GM12801 (cell line): ENCODE measurements around the gene OR6Y1.

Experiments used
- TF ChIP-seq, protein P1 (sequence below): IDR thresholded peaks from one replicate; pipeline ENCODE4 v1.5.1; 2011; ENCODE audit warnings: control low read depth; ENCODE audit not compliant: insufficient read length; ENCODE audit errors: extremely low read depth

Gene OR6Y1

DNA sequence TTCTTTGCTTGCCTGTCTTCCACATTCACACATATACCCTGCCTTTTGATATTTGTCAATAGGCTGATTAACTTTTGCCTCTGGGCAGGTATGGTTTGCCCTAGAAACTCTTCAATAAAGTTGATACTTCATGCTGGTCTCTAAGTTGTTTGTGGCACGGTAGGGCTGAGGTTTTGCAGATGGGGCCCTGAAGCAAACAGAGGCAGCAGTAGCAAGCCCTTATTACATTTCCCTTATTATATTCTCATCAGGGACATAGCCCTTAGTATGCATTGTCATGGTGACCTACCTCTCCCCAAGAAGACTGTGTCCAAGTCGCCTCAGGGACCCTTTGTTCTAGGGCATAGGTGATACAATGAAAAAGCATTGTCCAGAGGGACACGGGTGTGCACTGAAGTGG lies 16.3 kb upstream of the OR6Y1 start, which contains the start of gene OR6P1:
TSS of gene OR6P1 (minus strand) at position 101 of the 400 bp plus-strand sequence. CDS start 6,976 bp downstream, outside the sequence.
- TF ChIP-seq, protein P1, sequence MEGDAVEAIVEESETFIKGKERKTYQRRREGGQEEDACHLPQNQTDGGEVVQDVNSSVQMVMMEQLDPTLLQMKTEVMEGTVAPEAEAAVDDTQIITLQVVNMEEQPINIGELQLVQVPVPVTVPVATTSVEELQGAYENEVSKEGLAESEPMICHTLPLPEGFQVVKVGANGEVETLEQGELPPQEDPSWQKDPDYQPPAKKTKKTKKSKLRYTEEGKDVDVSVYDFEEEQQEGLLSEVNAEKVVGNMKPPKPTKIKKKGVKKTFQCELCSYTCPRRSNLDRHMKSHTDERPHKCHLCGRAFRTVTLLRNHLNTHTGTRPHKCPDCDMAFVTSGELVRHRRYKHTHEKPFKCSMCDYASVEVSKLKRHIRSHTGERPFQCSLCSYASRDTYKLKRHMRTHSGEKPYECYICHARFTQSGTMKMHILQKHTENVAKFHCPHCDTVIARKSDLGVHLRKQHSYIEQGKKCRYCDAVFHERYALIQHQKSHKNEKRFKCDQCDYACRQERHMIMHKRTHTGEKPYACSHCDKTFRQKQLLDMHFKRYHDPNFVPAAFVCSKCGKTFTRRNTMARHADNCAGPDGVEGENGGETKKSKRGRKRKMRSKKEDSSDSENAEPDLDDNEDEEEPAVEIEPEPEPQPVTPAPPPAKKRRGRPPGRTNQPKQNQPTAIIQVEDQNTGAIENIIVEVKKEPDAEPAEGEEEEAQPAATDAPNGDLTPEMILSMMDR: no peak

- TF ChIP-seq, protein P1: no peak
Measured at GRCh38 chr1:158564608-158565007, 10.4 kb upstream of the OR6Y1 start.

- TF ChIP-seq, protein P1: no peak
Measured at GRCh38 chr1:158563853-158564252, 9.6 kb upstream of the OR6Y1 start.

DNA sequence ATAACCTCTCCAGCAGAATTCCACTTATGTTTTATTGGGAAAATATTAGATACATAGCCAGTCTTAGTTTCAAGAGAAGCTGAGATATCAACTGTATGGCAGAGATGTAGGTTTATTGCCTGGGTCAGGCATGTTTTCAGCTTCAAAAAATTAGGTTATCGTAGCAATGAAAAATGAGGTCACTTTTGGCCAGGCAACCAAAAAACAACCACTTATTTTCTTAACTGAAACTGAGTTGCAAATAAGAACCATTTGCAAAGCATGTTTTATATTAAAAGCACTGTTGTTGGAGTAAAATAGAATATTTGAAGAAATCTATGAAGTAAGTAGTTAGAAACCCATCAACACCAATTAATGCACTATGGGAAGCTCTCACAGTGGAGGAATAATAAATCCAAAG lies 5.5 kb upstream of the OR6Y1 start:
- TF ChIP-seq, protein P1: no peak

DNA sequence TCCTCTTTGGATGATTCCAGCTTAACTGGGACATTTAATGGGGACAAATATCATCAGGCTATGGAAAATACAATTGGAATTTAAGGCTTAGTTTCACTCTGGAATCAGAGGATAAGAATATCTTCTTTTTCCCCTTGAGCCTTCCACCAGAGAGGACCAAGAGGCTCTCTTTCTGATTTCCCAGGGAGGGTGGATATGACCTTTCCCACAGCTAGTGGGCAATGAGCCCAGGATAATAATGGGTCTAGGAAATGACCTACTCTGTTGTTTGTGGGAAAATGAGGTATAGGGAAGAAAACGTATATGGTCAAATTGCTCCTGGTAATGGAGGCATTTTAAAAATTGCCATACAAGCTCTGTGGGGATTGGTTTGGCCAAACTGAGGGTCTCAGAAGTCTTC lies 1.9 kb downstream of the OR6Y1 start:
- TF ChIP-seq, protein P1: no peak

- TF ChIP-seq, protein P1: no peak
Measured at GRCh38 chr1:158547533-158547932, 6.7 kb downstream of the OR6Y1 start.

DNA sequence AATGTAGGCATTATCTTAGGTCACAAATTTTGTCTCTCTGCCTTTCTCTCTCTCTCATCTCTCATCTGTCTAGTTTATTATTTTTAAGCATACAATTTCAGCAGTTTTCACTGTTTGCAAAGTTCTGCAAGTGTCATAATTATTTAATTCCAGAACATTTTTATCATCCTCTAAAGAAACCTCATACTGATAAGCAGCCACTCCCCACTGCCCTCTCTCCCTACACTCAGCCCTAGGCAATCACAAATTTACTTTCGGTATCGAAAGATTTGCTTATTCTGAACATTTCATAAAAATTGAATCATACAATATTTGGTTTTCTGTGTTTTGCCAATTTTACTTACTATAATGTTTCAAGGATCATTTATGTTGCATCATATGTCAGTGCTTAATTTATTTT lies 16.6 kb downstream of the OR6Y1 start:
- TF ChIP-seq, protein P1: no peak

DNA sequence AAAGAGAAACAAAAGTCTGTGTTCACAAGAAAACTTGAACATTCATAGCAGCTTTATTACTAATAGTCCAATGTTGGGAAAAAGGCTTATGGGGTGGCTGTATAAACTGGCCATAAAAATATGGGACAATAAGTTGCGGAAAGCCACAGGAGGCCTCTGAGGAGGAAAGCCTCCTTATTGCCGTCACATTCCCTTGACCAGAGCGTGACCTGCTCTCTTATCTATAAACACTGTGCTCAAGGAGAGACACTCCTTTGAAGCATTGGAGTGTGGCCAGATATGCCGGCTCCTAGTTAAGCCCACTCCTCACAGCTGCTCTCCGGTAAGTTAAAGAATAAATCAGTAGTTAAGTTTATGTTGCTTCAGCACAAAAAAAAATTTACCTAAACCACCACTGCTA lies 19.7 kb downstream of the OR6Y1 start:
- TF ChIP-seq, protein P1: no peak
